ENCODE data around the gene PCBP3. TPM values are rescaled to one million over a fixed set of nuclear protein-coding genes. Genes with fewer than 3 reads are reported as not detected.

The PCBP3 gene
- total RNA-seq, 2 experiments from 2014 or later, result 1.9 to 2.2 TPM

DNA sequence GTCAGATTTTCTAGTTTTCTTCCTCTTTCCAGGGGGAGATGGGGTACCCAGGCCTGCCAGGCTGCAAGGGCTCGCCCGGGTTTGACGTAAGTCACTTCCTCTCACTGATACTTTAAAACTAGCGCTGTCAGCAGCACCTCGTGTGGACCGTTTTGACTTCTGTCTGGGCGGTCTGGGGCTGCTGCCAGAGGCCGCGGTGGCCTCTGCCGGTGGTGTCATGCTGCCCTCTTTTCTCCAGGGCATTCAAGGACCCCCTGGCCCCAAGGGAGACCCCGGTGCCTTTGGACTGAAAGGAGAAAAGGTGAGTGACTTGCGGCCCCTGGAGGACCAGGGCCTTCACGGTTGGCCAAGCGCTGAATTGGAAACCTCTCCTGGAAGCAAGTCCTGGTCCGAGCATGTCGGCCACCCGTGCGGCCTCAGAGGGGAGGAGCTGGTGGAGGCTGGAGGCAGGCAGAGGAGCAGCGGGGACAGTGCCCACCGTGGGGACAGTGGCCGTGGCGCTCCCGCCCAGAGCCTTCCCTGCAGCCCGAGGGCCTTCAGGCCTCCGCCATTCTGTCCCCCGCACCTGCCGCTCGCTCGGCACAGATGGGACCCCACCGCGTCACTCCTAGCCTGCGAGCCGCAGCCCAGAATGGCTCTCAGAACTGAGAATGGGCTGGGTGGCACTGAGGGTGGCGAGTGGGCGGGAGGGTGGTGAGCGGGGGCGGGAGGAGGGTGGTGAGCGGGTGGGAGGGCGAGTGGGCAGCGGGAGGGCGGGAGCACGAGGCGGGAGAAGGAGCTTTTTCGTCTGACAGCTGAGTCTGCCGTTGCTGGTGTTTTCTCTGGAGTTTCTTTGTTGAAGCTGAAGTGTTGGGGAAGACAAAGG, 347.4 kb downstream of the PCBP3 start:
- ATAC-seq (no peak), DNase-seq (peak; percentile 2)
- Mint-ChIP-seq H3K36me3 (ENCODE audit: low read depth) (no peaks in the 10 kb centered on the region), H3K27me3 (no peaks in the 10 kb centered on the region), H3K27ac (no peak overlapping the region), H3K4me1 (ENCODE audit: low read depth) (no peaks in the 10 kb centered on the region), H3K9me3 (no peaks in the 10 kb centered on the region), H3K4me3 (no peak overlapping the region)
- ChIA-PET POLR2A (no interaction called here), CTCF (no interaction called here)
- TF ChIP-seq CTCF (IDR thresholded peaks at IDR 0.05), result no peak
- intact Hi-C loops (cut with micrococcal nuclease), result no loop called here

DNA sequence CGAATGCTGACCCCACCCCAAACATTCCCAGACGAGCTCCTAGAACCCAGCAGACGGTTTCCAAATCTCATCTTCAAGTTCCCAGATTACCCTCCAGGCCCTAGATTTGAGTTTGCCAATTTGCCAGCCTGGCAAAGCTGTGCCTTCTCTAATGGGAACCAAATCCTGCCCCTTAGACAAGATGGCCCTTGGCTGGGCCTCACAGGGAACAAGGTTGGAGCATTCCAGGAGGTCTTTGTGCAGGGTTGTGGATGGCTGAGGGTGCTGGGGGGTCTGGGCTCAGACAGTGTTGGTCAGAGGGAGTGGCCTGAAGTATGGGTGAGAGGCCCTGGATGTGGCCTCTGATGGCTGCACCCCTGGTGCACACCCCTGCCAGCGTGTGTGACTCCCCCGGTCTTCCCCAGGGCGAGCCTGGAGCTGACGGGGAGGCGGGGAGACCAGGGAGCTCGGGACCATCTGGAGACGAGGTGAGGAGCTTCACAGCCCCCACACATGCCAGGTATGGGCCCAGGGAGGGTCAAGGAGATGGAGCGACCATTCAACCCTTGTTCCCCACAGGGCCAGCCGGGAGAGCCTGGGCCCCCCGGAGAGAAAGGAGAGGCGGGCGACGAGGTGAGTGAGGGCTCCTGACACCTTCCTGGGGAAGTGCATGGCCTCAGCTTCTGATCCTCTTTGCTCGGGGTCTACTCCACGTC, 348.2 kb downstream of the PCBP3 start:
- TF ChIP-seq CTCF (IDR thresholded peaks at IDR 0.05), result no peak
- intact Hi-C loops (cut with micrococcal nuclease), result no loop called here
- no peak overlapping the region for H3K27ac Mint-ChIP-seq
- H3K36me3 Mint-ChIP-seq (ENCODE audit: low read depth), result no peaks in the 10 kb centered on the region
- no peak for DNase-seq
- H3K4me1 Mint-ChIP-seq (ENCODE audit: low read depth), result no peaks in the 10 kb centered on the region
- ChIA-PET POLR2A (no interaction called here), CTCF (no interaction called here)
- no peaks in the 10 kb centered on the region for H3K9me3 Mint-ChIP-seq
- no peak overlapping the region for H3K4me3 Mint-ChIP-seq
- H3K27me3 Mint-ChIP-seq, result no peaks in the 10 kb centered on the region
- ATAC-seq, result no peak

Other genes starting within 250 kb of the PCBP3 start
- gene COL18A1, start 238.6 kb upstream of the PCBP3 start, total RNA-seq, result 1 to 10 TPM; 9.4 to 9.7 TPM
- gene SLC19A1, start 101.3 kb upstream of the PCBP3 start, total RNA-seq, result 10 to 100 TPM; 40.1 to 46.1 TPM